ENCODE data around the gene ALDH7A1. TPM values are rescaled to one million over a fixed set of nuclear protein-coding genes. Genes with fewer than 3 reads are reported as not detected.

ALDH7A1 gene
- 84.9 TPM for total RNA-seq

DNA sequence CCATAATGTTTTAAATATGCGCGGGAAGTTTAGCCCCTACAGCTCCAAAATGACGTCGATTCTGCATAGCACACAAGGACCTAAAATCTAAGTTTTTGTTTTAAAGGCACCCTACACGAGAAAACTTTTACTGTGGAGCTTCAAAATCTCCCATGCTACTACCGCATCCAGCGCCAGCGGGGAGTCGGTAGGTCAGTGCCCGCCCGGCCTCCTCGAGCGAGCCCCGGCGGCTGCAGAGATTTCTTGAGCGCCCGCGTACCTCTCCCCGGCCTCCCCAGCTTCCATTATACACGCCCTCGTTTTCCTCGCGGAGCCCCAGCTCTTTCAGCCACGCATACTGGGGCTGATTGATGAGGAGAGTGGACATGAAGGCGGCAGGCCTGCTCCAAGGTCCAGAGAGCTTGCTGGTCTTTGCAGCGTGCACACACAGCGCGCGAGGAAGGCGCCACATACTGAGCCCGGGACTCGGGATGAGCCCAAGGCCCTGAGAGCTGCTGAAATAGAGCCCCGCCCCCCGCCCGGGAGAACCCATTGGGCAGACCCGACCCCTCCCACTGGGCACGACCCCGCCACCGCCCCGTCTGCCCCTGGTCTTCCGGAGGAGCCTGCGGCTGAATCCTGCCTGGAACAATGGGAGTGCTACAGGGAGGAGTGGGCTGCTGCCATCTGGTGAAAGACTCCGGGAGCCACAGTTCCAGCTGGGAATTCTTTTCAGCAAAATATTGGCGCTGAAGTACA is at the start of gene ALDH7A1:
Gene ALDH7A1 (minus strand): TSS at position 472 of the 738 bp plus-strand sequence. CDS start 21 bp downstream, at position 451.

DNA sequence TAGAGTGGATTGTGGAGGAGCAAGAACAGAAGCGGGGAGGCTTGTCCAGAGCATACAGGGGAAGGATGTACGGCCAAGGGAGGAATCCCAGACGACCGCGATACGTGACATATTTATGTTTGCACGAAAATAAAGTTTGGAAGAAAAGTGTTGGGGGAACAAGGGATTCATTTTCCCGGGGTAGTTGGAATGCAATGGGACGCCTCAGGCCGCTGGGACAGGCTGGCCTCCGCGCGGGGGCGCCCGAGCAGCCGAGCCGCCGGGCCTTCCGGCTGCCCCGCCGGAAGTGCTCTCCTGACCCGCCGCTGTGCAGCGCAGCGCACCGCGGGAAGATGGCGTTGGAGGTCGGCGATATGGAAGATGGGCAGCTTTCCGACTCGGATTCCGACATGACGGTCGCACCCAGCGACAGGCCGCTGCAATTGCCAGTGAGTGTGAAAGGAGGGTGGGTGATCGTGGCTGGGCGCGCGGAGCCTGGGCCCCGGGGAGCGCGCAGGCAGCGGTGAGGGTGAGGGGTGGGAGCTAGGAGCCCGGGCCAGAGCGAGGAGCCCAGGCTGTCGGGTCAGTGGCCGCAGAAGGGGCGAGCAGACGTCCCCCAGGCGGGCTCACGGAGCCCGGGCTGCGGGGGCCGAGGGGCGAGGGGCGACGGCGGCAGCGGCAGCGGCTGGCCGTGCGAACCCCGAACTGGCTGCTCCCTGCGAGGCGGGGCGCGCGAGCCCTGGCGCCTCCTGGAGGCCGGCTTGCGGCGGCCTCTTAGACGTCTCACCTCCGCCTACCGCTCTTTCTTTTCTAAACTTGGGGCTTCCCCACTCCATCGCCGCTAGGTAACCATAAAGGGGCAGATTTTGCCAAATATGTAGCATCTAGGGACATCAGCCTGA is 5.9 kb upstream of the ALDH7A1 start, which contains the start of gene PHAX:
Gene PHAX (plus strand): TSS at position 317 of the 881 bp plus-strand sequence. CDS start 16 bp downstream, at position 333.

Other genes starting within 250 kb of the ALDH7A1 start
- 44.5 TPM for gene GRAMD2B, start 171.8 kb downstream of the ALDH7A1 start, total RNA-seq
- gene PHAX, start 5.7 kb upstream of the ALDH7A1 start, total RNA-seq, result 99.7 TPM
- 106 TPM for gene LMNB1, start 181.9 kb upstream of the ALDH7A1 start, total RNA-seq